ENCODE results near the gene FADS3.
A peak's percentile ranks its signal among the peaks of the same experiment; 100 is the strongest.

FADS3 gene

DNA sequence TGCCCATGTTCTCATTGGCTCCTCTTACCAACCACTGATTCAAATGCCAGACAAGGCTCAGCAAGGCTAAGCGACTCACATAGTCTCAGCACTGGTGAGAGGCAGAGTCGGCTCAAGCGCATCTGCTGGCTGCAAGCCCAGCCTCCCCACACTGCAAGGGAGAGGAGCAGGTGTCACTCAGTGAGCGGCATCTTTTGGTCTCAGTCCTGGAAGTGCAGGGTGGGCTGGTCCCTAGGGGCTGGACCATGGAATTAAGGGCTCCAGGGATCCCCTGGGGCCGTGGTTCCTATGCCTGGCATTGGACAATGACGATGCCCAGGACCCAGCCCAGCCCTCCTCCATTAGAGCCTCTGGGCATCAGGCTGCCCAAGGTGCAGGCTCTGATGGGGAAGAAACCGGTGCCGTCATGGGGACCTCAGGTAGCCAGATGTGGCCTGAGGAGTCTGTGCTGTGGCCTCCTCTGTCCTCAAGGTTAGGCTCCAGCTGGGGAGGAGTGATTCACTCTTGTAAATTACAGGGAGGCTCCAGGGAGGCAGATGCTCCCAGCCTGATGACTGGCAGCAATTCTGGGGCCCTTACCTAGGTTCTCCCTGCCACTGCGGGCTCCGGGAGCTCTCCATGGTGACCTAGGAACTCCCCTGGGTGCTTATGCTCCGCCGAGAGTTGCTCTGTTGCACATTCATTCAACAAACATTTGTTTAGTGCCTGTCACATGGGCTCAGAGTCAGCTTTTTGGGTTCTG, 35.2 kb downstream of the FADS3 start:
- Mint-ChIP-seq H3K36me3 (ENCODE audit: low read depth) (peaks cover 51% of the 10 kb centered on the region), H3K4me3 (no peak overlapping the region), H3K27ac (no peak overlapping the region), H3K4me1 (no peaks in the 10 kb centered on the region), H3K27me3 (ENCODE audit: low read depth, poor library complexity) (no peaks in the 10 kb centered on the region), H3K9me3 (no peaks in the 10 kb centered on the region)
- TF ChIP-seq, protein P1, sequence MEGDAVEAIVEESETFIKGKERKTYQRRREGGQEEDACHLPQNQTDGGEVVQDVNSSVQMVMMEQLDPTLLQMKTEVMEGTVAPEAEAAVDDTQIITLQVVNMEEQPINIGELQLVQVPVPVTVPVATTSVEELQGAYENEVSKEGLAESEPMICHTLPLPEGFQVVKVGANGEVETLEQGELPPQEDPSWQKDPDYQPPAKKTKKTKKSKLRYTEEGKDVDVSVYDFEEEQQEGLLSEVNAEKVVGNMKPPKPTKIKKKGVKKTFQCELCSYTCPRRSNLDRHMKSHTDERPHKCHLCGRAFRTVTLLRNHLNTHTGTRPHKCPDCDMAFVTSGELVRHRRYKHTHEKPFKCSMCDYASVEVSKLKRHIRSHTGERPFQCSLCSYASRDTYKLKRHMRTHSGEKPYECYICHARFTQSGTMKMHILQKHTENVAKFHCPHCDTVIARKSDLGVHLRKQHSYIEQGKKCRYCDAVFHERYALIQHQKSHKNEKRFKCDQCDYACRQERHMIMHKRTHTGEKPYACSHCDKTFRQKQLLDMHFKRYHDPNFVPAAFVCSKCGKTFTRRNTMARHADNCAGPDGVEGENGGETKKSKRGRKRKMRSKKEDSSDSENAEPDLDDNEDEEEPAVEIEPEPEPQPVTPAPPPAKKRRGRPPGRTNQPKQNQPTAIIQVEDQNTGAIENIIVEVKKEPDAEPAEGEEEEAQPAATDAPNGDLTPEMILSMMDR (IDR thresholded peaks at IDR 0.05) = no peak
- no peak for DNase-seq

DNA sequence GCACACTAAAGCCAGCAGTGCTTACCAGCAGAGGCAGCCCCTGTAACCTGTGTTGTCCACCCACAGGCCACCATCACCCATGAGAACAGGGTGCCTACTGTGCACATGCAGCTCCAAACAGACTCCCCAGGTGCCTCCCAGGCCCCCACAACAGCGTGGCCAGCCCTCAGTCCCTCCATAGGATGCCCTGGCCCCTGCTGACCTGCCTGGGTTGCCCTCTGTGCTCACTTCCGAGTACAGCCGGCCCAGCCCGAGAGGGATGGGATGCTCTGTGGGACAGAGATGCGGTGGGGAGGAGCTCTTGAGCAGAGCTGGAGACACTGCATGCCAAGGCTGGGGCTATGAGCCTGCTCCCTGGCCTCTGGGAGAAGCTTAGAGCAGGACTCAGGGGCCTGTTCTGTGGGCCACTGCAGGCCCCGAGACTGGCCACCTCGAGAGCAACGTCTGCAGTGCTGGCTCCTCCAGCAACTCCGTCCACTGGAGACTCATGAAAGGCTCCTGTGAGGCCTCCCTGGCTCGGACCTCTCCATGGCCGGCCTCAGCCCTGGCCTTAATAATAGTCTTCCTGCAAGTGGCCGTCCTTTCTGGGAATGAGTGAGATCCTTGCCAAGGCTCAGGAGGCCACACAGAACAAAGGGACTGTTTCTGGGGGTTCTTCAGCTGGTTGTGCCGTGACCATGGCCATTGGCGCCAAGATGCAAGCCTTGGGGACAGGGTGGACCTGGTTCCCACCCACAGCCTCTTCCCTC, 36.2 kb downstream of the FADS3 start:
- no peaks in the 10 kb centered on the region for H3K4me1 Mint-ChIP-seq
- no peaks in the 10 kb centered on the region for H3K27me3 Mint-ChIP-seq (ENCODE audit: low read depth, poor library complexity)
- H3K36me3 Mint-ChIP-seq (ENCODE audit: low read depth) = peaks cover 51% of the 10 kb centered on the region

DNA sequence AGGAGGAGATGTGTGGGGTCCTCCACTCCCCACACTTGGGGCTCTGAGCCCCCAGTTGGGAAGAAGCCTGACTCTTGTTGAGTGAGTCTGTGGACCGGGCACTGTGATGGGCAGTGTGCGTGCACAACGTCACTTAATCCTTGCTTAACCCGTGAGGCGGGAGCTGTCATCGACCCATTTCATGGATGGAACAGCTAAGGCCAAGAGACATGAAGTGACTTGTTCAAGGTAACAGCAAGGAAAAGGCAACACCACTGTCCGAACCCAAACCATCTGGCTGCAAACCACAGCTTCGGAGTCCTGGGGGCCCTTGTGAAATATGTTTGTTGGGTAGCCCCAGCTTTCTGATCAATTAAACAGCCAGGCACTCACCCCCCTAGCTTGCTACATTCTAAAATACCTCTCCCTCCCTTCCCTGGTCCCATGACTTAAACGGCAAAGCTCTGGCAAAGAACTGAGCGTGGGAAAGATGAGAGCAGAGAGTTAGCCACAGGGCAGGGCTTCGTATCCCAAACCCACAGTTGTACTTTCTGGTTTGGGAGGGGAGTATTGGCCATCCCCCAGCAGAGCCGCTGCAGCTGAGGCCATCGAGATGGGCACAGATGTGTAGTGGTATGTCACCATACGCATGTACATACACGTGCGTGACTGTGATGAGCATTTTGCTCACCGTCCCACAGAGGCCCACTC, 37.0 kb downstream of the FADS3 start:
- Mint-ChIP-seq H3K36me3 (ENCODE audit: low read depth) (peaks cover 51% of the 10 kb centered on the region), H3K27me3 (ENCODE audit: low read depth, poor library complexity) (no peaks in the 10 kb centered on the region), H3K27ac (peak overlapping the region; percentile 39), H3K9me3 (no peaks in the 10 kb centered on the region), H3K4me3 (no peak overlapping the region), H3K4me1 (no peaks in the 10 kb centered on the region)
- DNase-seq = no peak
- TF ChIP-seq, protein P1 (IDR thresholded peaks at IDR 0.05) = no peak

More for the DNA sequence above, 36.2 kb downstream of the FADS3 start:
- Mint-ChIP-seq H3K27ac (no peak overlapping the region), H3K4me3 (no peak overlapping the region), H3K9me3 (no peaks in the 10 kb centered on the region)
- no peak for DNase-seq
- TF ChIP-seq, protein P1 (IDR thresholded peaks at IDR 0.05) = no peak

DNA sequence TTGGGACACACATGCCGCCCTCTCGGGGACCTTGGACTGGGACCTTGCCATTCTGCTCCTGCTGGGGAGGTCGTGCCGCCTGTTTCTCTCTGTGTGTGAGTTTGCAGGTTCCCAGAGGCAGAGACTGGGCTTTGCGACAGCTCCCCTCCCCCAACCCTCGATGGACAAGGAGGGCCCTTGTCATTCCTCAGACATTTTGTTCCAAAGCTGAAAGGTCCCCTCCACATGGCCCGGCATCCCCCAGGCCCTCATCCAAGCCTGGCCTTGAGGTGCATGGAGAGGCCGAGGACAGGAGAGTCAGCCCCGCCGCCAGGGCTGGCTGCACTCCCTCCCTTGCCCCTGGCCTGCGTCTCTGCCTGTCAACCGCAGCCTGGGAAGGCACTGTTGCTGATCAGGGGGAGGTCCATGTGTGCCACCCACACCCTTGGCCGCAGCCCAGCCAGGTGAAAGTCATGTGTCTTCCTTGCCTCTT, 37.6 kb downstream of the FADS3 start:
- Mint-ChIP-seq H3K27ac (peak overlapping the region; percentile 39), H3K4me3 (no peak overlapping the region), H3K36me3 (ENCODE audit: low read depth) (peaks cover 50% of the 10 kb centered on the region), H3K27me3 (ENCODE audit: low read depth, poor library complexity) (no peaks in the 10 kb centered on the region), H3K9me3 (no peaks in the 10 kb centered on the region), H3K4me1 (no peaks in the 10 kb centered on the region)
- DNase-seq = no peak
- TF ChIP-seq, protein P1 (IDR thresholded peaks at IDR 0.05) = no peak

DNA sequence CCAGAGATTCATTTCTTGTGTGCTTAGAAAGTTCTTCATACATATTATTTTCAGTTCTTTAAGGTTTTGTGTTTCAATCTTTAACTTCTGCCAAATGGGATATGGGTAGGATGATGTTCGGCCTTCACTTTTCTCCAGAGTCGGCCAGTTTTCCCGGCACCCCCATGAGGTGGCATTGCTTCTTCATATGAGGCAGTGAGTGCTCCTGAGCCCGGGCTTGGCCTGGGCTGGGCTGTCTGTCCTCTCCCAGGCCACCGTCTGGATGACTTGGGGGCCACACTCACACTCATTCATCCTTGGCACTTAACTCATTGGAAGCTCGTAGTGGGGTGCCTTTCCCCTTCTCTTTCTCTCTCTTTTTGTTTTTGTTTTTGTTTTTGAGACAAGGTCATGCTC, 39.4 kb downstream of the FADS3 start:
- Mint-ChIP-seq H3K36me3 (ENCODE audit: low read depth) (peaks cover 63% of the 10 kb centered on the region), H3K9me3 (no peaks in the 10 kb centered on the region), H3K27ac (peak overlapping the region; percentile 73), H3K4me3 (no peak overlapping the region), H3K27me3 (ENCODE audit: low read depth, poor library complexity) (no peaks in the 10 kb centered on the region), H3K4me1 (no peaks in the 10 kb centered on the region)
- no peak for DNase-seq
- TF ChIP-seq, protein P1 (IDR thresholded peaks at IDR 0.05) = no peak

All from nephron progenitor cell (in vitro differentiated cells).